WTC11 (cell line): ENCODE measurements around the gene TTLL9.

Source experiments
- ATF3 ChIP-seq: sonication (generic); formaldehyde crosslinking; conservative IDR thresholded peaks from 2 replicates; pipeline ENCODE4 v1.8.1; 2022; ENCODE audit warnings: mild to moderate bottlenecking, missing genetic modification reagents
- CBFB ChIP-seq: sonication (generic); formaldehyde crosslinking; IDR thresholded peaks from 2 replicates; pipeline ENCODE4 v1.8.1; 2022; ENCODE audit warnings: mild to moderate bottlenecking, low read depth, missing genetic modification reagents
- MXD4 ChIP-seq: fragments of 250-450 bp; sonication (Bioruptor Pico); IDR thresholded peaks from 2 replicates; pipeline ENCODE4 v1.8.0; 2021; ENCODE audit warnings: mild to moderate bottlenecking, moderate library complexity, borderline replicate concordance
- NFYB ChIP-seq: sonication (generic); formaldehyde crosslinking; conservative IDR thresholded peaks from 2 replicates; pipeline ENCODE4 v1.8.0; 2022; ENCODE audit warnings: low read depth, missing genetic modification reagents
- TEAD1 ChIP-seq: sonication (generic); formaldehyde crosslinking; IDR thresholded peaks from 2 replicates; pipeline ENCODE4 v1.8.0; 2022; ENCODE audit warnings: mild to moderate bottlenecking, missing genetic modification reagents
- USF1 ChIP-seq: sonication (generic); formaldehyde crosslinking; IDR thresholded peaks from 2 replicates; pipeline ENCODE4 v1.8.0; 2022; ENCODE audit warnings: mild to moderate bottlenecking, missing genetic modification reagents
- USF2 ChIP-seq: sonication (generic); formaldehyde crosslinking; IDR thresholded peaks from 2 replicates; pipeline ENCODE4 v1.8.1; 2023; ENCODE audit warnings: mild to moderate bottlenecking, missing genetic modification reagents, moderate library complexity
- ZNF416 ChIP-seq: fragments of 250-450 bp; sonication (Bioruptor Pico); IDR thresholded peaks from 2 replicates; pipeline ENCODE4 v1.9.0; 2021; ENCODE audit warnings: mild to moderate bottlenecking, inconsistent platforms

GRCh38 chr20:31863296-31864085 is 6.9 kb upstream of the TTLL9 start:
- TF ChIP-seq TEAD1, result no peak
- no peak for TF ChIP-seq ZNF416
- no peak for TF ChIP-seq USF1 (CRISPR knock-in tag)
- no peak for TF ChIP-seq USF2 (CRISPR knock-in tag)
- no peak for TF ChIP-seq CBFB (CRISPR knock-in tag)
- no peak for TF ChIP-seq ATF3 (CRISPR knock-in tag)
- TF ChIP-seq MXD4 (CRISPR knock-in tag), result no peak
- no peak for TF ChIP-seq NFYB (CRISPR knock-in tag)
